GM12801 (cell line): ENCODE results near the gene FPR2.

Experiments used
- TF ChIP-seq, protein P1 (sequence below): IDR thresholded peaks from one replicate; pipeline ENCODE4 v1.5.1; 2011; ENCODE audit warnings: control low read depth; ENCODE audit not compliant: insufficient read length; ENCODE audit errors: extremely low read depth

The FPR2 gene

DNA sequence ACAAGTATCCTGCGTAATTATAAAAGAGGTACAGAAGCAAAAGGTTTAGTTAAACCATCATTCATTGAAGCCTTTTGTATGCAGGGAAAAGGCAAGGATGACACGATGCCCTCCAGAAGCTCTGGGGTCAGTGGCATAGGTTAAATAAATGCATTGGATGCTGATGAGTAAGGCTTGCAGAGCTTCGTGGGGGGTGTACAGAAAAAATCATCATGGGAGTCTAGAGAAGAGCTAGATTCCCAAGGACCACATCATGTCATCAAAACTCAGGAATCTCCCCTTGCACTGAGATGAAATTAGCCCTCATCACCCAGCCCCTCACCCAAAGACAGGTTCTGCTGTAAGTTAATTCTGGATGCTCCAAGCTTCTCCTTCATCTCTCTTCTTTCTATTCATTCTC, 17.6 kb upstream of the FPR2 start:
- TF ChIP-seq, protein P1, sequence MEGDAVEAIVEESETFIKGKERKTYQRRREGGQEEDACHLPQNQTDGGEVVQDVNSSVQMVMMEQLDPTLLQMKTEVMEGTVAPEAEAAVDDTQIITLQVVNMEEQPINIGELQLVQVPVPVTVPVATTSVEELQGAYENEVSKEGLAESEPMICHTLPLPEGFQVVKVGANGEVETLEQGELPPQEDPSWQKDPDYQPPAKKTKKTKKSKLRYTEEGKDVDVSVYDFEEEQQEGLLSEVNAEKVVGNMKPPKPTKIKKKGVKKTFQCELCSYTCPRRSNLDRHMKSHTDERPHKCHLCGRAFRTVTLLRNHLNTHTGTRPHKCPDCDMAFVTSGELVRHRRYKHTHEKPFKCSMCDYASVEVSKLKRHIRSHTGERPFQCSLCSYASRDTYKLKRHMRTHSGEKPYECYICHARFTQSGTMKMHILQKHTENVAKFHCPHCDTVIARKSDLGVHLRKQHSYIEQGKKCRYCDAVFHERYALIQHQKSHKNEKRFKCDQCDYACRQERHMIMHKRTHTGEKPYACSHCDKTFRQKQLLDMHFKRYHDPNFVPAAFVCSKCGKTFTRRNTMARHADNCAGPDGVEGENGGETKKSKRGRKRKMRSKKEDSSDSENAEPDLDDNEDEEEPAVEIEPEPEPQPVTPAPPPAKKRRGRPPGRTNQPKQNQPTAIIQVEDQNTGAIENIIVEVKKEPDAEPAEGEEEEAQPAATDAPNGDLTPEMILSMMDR, result no peak

DNA sequence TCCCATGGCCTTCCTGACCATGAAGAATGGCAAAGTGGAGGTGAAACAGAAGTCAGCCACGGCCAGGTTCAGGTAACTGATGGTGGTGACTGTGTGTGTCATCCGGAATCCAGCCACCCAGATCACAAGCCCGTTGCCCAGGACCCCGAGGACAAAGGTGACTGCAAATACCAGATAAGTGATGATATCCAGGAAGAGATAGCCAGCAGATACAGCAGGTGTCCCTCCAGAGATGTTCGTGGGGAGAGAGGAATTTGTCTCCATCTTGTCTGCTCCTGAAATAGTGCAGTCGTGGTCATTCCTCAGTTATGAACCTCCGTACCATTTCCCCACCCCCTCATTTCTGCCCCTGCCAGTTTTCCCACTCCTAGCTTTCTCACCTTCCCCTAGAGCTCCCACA, 14.2 kb upstream of the FPR2 start:
- TF ChIP-seq, protein P1, result no peak

DNA sequence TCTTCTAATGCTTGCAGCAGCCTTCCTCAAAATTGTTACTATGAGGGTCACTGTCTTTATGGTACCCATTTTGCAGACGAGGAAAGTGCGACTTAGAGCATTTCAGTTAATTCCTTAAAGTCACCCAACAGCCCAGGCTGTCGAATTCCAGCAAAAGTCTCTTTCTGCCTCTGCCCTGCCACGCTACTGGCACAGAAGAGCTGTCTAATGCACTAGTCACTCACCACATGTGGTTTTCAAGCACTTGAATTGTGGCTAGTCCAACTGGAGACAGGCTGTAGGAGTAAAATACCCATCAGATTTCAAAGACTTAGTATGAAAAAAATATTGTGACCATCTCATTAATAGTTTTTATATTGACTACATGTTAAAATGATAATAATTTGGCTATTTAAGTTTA, 11.0 kb upstream of the FPR2 start:
- TF ChIP-seq, protein P1, result no peak

DNA sequence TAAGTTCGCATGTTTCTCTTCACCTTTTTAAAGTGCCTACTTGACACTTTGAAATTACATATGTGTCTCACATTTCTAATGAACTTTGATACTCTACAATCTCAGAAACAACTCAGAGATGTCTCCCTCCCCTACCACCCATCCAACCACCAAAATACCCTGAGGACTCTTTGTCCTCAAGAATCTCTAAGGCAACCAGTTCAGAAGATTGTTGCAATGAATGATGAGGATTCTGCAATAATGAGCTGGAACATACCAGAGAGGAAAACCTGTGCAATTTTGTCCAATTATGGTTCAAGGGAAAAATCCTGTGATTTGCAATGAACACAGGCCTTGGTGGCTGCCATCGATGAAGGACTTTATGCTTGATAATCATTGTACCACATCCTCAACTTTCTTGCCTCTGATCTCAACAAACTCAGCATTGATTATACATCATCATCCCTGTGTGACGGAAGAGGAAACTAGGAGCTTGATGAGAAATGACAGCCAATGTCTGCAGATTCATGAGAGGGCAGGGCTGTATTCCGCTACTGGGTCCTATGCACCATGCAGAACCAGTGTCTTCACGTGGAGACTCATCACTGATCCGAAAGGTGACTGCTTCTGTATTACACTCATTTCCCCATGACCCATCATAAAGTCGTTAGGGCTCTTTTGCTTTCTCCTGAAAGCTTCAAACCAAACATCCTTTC, 10.4 kb upstream of the FPR2 start:
- TF ChIP-seq, protein P1, result no peak

DNA sequence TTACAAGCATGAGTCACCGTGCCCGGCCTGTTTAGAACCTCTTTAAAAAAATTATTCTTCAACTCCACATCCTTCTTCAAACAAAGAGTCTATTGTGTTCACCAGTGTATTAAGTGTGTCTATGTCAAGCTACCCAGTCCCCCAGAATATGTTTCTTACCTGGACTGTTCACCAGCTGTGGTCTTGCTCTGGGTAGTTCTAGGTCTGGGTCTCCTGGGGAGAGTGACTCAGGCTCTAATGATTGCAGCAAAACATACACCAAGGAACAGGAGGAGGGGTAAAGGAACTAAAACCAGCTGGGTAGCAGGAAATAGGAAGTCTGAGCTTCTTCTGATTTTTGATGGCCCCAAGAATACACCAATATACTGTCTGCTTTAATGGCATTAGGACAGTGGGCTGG, 9.3 kb upstream of the FPR2 start, which contains the start of gene FPR1:
TSS of gene FPR1 (minus strand) at position 224 of the 400 bp plus-strand sequence. CDS start 4,884 bp downstream, outside the sequence.
- TF ChIP-seq, protein P1, result no peak

DNA sequence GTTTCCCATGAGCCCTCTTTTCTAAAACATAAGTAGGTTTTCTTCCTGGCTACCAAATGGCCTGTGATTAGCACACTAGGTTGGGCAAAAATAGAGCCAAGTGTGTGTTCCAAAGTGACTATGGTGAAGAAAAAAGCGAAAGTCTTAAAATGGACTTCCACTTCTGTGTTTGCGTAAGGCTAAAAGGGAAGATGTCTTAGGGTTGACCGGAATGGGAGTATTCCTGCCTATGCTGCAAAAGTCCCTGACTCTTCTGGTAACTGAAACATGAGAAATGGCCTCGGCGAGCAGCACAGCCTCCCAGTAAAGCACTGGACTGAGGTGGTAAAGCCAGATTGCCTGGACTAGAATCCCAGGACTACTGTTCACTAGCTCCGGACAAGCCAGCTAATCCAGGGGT, 6.9 kb upstream of the FPR2 start:
- TF ChIP-seq, protein P1, result no peak

DNA sequence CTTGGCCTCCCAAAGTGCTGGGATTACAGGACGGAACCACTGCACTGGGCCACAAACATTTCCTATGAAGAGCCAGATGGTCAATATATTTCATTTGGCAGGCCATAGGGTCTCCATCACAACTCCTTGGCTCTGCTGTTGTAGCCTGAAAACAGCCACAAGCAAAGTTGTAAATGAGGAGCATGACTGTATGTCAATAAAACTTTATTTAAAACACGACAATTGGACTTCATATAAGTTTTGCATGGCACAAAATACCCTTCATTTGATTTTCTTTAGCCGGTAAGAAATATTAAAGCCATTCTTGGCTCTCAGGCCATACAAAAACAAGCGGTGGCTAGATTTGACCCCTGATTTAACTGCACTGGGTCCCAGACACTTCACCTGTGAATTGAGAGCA, 6.2 kb upstream of the FPR2 start:
- TF ChIP-seq, protein P1, result no peak

DNA sequence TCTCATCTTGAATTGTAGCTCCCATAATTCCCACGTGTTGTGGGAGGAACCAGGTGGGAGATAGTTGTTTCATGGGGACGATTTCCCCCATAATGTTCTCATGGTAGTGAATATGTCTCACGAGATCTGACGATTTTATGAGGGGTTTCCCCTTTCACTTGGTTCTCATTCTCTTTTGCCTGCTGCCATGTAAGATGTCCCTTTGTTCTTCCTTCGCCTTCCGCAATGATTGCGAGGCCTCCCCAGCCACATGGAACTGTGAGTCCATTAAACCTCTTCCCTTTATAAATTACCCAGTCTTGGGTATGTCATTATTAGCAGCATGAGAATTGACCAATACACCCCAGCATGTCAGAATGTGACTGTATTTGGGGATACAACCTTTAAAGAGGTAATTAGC, 5.4 kb upstream of the FPR2 start:
- TF ChIP-seq, protein P1, result no peak
